GM19238 (cell line): ENCODE results near the gene DMD.

Source experiments
- DNase-seq: peaks from one replicate; pipeline ENCODE4 v3.0.0; 2011; ENCODE audit warnings: low spot score; ENCODE audit not compliant: insufficient read length

The DMD gene

DNA sequence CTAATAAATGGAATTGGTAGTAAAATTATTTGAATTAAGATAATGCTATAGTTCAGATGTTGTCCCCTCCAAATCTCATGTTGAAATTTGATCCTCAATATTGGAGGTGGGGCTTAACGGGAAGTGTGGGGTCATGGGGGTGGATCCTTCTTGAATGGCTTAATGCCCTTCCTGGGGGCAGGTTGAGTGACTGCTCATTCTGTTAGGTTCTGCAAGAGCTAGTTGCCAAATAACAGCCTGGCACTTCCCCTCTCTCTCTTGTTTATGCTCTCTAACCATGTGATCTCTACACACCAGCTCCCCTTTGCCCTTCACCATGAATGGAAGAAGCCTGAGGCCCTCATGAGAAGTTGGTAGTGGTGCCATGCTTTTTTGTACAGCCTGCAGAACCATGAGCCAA, 1414.7 kb downstream of the DMD start:
- no peak for DNase-seq

DNA sequence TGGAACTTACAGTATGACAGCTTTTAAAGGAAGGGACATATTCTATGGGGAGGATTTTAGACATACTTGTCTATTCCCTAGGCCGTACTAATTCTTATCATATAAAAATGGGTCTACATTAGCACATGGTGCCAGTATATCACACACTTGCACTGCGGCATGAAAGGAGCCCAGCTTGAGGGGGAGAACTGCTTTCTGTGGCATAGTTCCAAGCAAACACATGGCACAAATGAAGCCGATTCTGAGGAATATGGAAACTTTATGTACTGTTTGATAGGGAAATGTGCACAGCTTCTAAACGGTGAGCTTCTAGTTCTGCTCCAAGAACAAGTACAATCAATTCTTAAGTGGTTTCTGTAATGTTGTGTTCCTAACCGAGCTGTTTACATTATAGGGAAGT, 1463.9 kb downstream of the DMD start:
- DNase-seq, result no peak

DNA sequence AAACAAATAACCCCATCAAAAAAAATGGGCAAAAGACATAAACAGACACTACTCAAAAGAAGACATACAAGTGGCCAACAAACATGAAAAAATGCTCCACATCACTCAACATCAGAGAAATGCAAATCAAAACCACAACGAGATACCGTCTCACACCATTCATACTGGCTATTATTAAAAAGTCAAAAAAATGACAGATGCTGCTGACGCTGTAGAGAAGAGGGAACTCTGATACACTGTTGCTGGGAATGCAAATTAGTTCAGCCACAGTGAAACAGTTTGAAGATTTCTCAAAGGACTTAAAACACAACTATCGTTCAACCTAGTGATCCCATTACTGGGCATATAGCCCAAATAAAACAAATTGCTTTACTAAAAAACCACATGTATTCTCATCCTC, 1468.3 kb downstream of the DMD start:
- no peak for DNase-seq

DNA sequence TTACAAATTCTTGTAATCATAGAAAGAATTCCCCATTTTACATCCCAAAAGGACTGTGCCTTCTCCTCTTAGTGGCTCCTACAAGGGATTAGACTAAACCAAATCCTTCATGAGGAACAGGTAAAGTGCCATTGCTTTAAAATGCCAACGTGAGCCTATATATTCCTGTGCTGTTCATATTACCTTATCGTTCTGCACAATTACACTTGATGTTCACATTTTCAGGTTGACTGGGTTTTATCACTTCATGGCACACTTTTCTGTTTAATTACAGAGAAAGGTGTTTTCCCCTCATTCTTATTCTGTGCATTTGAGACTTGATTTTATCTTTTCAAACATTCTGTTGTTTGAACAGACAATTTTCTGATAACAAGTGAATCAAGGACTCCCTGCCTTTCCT, 1493.9 kb downstream of the DMD start:
- no peak for DNase-seq

DNA sequence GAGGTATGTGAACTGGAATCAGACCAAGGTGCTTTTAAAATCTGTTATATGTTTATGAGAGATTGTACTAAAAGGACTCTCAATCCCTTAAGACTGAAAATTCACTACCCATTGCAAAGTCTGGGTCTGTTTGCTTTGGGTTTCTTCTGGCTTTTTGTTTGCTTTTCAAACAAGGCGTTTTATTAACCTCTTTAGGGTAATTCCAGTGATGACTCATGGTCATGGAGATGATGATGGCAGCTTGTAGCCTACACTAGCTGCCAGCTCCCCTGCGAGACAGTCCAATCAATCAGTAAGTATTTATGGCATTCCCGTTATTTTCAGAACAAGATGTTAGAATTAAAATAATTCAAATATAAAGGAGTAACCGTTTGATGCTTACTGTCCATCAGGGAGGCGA, 1495.7 kb downstream of the DMD start:
- no peak for DNase-seq

DNA sequence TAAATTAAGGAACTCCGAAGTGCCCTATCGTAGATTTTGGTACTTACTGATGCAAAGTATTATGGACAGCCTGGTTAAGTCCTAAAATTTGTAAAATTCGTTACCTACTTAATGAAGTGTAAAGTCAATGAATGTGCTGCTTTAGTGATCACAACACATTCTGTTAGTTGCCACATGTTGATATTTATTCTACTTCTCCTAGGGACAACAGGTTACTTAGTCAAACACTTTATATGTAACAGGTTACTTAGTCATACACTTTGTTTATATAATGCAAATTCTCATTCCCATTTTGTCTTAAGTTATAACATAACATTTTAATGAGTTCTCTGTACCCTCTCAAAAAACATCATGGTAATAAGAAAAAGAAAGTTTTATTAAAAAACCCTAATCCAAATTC, 1496.6 kb downstream of the DMD start:
- DNase-seq, result no peak

DNA sequence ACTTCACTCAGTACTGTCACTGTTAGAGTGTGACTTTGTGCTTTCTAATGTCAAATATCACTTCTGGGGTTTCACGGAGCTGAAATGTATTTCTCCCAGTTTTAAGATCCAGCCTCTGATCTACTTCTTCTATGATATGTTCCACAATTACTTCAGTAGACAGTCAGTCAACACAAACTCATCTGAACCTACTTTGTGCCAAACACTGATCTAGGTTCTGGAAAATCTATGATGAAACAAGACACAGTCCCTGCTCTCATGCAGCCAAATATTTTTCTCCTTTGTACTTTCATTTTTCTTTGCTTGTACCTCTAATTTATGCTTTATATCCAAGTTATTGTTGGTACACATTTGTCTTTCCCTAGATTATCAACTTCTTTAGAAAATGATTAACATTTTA, 1498.2 kb downstream of the DMD start:
- DNase-seq, result no peak

DNA sequence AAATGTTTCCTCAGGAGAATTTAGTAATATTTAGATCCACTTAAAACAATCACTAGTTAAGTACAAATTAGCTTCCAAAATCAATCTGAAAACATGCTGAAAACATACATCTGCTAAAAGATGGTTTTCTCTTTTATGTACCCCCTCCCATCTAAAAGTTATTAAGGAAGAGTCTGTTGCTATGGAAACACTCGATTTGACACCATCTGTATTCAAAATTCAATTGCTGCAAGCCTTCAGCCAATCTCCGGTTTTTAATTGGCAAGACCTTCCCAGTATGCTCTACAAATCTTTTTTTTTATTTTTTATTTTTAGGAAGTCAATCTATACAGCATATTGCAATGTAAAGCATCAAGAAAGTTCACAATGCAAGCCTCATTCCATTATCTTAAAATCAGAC, 1500.2 kb downstream of the DMD start:
- DNase-seq, result no peak

DNA sequence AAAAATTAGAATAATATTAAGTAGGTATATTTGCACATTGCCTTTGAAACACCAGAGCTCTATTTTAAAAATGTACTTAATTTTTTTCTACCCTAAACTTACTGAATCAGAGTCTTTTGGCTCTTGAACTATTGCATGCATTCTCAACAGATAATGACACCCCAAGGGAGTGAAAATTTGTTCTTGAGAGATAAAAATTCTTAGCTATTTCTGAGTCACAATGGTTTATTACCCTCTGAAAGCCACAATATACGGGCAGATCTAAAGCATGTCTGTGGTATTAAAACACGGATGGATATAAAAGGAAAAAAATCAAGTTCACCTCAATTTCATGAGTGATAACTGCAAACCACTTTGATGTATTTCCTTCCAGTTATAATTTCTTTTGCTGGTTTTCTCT, 1503.2 kb downstream of the DMD start:
- no peak for DNase-seq

DNA sequence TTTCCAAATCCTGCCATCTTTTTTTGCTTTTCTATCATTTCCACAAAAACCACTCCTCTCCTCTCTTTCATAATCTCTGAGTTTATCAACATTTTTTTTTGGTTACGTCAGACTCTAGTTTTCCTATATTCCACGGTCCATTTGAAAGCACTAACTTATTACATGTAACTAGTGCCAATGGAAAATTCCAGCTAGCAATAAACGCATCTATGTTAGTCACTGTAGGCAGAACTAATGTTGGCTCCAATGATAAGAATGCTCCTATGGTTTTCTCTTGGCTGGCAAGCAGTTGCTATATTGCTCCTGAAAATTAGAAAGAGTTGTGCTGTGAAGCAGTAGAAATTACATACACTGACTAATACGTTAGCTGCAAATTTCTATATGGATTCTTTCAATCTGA, 1504.9 kb downstream of the DMD start:
- no peak for DNase-seq

DNA sequence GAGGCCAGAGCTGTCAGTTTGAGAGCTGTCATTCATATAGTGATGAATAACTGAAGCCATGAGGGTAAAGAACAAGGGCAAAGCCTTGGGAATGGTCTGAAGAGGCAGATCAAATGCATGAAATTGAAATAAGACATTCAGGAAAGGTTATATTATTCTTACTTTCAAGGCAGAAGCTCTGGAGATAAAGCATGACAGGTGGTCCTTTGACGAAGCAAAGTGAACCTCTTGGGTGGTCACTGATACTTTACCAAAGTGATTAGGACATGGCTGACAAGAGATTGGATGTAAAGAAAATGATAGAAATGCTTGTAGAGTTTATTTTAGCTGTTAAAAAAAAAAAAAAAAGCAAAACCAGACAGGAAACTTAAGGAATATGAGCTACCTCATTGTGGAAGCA, 1505.5 kb downstream of the DMD start:
- DNase-seq, result no peak

DNA sequence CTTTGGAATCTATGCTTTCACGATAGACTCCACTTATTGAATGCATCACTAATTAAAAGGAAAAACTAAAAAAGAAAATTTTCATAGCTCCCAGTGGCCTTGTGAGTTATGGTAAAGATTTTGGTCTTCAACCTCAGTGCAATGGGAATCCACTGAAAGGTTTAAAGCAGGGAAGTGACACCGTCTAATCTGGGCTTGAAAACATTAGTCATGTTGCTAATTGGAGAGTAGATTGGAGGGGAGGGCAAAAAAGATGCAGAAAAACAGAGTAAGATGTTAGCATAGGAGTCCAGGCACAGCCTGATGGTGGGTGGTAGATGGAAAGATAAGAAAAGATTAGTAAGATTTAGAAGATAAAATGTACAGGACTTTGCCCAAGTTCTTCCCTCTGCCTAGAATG, 1506.4 kb downstream of the DMD start:
- DNase-seq, result no peak

DNA sequence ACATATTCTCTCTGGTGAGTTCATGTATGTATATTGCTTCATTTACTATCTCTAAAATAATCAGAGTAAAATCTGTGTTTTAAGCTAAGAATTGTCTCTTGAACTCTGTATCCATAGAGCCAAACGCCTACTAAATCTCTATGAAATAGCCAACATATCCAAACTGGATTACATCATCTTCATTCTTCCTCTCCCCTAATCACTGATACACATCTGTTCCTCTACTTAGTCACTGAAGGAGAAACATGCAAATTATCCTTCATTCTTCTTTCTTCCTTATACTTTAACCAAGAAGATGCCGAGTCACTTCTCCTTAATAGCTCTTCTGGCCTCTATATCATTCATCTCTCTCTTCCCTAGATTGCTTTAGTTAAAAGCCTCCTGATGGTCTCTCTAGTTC, 1509.1 kb downstream of the DMD start:
- no peak for DNase-seq

DNA sequence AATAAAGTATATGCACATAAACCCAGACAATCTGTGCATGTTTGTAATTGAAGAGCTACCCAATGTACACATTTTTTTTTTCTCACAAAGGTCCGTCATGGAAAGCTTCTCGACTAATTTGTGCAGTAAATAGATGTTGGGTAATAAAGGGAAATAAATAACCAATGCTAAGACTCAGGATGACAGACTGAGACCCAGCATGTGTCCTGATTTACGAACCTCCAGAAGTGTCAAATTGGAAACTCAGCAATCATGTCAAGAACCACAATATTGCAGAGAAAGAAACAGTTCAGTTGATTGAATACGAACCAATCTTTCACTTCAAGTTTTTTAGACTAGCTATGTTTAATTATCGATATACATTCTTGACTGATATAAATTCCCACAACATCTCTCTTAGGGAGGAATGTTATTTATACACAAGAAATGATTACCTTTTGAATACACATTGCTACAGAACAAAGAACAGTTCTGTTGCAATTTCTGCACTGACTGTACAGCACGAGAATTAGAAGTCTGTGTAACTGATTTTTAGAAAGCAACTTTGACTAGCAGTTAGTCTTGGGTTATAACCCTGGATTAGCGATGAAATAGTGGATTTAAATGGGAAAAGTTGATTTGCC, 1513.9 kb downstream of the DMD start:
- no peak for DNase-seq

DNA sequence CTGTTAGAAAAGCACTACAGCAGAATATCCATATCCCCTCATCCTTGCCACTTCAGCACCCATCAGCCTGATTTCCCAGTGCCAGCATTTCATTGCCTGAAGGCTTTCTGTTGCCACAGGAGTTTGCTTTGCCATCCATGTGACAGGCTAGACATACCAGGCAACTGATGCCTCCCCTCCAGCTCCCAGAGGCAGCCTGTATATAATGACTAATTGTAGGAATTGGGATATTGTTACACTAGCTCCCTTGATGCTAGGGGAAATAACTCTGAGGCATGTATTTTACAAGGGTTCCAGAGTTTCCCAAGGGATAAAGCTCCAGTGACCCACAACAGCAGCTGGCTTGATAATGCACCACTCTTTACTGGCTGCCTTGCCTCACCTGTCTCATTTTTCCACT, 1531.5 kb downstream of the DMD start:
- DNase-seq, result no peak

DNA sequence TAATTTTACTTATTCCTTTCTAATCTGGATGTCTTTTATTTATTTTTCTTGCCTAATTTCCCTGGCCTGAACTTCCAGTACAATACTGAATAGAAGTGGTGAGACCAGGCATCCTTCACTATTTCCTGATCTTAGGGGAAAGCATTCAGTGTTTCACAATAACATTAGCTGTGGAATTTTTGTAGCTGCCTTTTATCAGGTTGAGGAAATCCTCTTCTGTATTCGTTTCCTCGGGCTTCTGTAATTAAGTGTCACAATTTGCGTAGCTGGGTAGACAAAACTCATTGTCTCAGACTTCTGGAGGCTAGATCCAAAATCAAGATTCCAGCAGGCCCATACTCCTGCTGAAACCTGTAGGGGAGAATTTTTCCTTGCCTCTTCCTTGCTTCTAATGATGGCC, 1541.1 kb downstream of the DMD start:
- DNase-seq, result no peak

DNA sequence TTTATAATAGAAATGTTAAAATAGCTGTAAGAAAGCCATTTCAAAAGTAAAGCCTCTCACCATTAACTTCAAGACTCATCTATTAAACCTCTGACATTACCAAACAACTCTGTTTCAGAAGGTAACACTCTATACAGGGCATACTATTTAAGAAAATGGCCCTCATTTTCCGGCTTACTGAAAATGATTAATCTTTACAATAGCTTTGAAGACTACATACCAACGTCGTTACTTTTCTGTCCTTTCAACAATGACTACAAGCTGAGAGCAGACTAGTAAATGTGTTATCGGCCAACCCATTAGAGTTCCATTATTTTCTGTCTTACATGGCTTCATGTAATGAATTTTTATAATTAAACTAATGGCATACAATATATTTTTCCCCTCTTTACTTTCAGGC, 1545.9 kb downstream of the DMD start:
- no peak for DNase-seq

DNA sequence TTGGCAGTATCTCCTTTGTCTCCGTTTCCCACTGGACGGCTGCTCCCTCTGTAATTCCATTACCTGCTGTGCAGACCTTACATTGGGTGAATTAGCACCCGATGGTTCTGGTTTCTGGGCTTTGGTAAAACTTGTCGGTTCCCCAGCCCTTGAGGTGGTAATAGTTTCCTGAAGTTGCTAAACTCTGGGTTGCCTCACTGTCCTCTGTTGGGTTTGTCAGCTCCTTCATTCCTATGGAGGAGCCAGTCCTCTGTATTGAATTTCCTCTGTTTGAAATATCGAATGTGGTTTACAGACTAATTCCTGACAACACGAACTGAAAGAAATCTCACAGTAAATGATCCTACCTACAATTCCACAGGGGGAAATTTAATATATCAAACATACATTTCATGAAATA, 1548.2 kb downstream of the DMD start:
- no peak for DNase-seq

DNA sequence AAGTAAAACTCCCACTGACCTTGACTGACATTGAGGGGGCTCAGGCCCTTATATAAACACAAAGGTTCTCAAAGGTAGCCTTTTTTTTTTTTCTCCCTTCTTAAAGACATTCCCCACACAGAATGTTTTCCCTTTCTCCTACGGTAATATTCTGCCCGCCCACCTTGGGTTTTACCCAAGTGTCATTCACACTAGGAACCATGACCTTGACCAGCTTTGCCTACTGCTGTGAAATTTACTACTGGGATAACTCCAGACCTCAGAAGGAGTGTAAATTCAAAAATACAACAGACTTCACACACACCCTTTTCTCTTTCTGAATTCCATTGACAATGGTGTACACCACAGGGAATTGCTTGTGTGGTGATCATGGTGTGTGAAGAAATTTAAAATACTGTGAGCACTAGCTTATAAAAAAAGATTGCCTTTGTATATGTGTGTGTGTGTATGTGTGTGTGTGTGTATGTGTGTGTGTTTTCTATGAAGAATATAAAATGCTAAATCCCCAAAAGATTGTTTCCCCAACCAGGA, 1550.0 kb downstream of the DMD start:
- no peak for DNase-seq

DNA sequence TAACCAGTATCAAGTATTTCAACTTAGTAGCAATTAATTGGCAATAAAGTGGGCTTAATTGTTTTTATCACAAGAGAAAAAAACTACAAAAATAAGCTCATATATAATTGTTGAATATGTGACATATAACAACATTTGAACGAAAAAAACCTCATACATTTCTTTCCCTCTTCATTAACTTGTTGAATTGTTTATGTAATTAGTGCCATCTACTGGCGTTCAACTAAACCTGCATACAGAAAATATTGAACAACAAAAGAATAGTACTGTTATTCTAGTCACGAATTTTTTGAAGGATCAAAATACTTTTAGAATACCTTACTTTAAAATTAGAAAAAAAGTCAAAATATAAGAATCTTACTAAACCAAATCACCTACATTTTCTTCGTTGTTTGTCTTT, 1553.0 kb downstream of the DMD start:
- no peak for DNase-seq

DNA sequence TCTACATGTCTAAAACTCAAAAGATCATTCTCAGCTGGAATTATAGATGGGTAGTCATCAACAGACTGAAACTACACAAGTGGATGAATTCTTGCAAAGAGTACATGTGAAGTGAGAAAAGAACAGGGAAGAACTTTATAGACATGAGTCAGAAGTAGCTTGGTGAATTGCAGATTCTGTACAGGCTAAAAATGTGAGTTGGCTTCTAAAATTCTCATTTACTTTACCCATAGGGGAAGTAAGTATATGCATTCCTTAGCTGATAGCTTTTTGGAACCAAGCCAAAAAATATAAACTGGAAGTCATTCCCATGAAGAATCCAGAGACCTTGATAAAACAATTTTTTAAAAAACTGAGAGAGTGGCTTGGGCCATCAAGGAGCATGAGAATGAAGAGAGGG, 1555.3 kb downstream of the DMD start:
- no peak for DNase-seq

DNA sequence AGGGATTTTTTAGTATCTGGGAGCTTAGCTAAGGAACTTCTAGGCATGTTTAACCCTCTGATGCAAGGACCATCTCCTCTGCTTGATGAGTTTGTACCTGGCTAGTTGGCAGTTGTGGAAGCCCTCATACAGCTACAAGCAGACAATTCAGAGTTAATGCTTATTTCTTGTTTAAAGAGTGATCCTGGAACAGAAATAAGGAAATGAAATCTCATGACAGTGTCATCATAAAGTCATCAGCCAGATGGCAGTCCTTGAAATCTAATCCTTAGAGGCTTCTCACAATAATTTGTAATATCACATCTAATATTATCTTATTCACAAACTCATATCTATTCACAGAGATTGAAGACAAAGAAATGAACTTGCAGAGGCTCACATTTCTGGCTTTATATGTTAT, 1557.9 kb downstream of the DMD start:
- no peak for DNase-seq

DNA sequence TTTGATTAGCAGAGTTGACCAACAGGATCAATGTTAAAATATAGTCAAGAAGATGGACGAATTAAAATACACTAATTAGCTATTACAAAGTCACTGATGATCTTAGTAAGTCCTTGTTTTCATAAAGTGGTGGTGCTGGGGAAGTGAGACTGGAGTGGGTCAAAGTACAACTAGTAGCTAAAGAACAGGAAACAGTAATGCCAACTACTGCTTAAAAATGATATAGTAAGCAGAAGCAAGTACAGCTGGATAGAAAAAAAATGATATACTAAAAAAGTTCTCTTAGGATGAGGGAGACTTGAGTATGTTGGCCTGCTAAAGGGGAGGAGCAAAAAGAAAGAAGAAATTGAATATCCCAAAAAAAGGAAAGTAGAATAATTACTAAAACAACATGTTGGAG, 1558.7 kb downstream of the DMD start:
- no peak for DNase-seq

DNA sequence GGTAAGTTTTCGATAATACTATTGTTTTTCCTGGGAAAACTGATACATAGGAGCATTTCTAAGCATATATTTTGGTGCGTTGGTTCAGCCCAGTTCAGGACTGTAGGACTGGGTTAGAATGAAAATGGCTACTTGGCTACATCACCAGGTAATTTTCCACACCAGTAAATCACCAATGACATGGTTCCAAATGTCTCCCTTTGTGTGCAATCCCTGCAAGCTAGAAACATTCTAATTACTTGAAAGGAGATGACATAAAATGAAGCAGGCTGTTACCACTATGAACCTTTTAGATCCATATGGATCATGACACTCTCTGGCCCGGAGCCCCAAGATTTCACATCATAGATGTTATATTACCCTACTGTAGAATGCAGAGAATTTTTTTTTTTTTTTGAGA, 1562.1 kb downstream of the DMD start:
- no peak for DNase-seq
